ENCODE results near the gene GKN1. TPM values are rescaled to one million over a fixed set of nuclear protein-coding genes. Genes with fewer than 3 reads are reported as not detected.
A peak's percentile ranks its signal among the peaks of the same experiment; 100 is the strongest.

GKN1 gene
- total RNA-seq, 4 donors from 2014 or later = not detected

GRCh38 chr2:69026026-69026425, 51.6 kb downstream of the GKN1 start:
- Histone ChIP-seq H3K27me3 (no peaks in the 10 kb centered on the region), H3K27ac (replicated peaks in 1 of 4) (peak overlapping the region in 2 of 4 donors; percentile 19 to 28), H3K4me3 (no peak overlapping the region), H3K4me1 (peaks cover 3 to 57% (median 43%) of the 10 kb centered on the region in 4 donors), H3K36me3 (no peaks in the 10 kb centered on the region), H3K9me3 (no peaks in the 10 kb centered on the region)
- DNase-seq (ENCODE audit: extremely low spot score) = peak; percentile 87
- no peak for TF ChIP-seq POLR2A (IDR thresholded peaks at IDR 0.05; ENCODE audit: low read depth)
- peak; percentile 48 to 60 (median 57) for TF ChIP-seq CTCF (IDR thresholded peaks at IDR 0.05)
- no peak for TF ChIP-seq EP300 (IDR thresholded peaks at IDR 0.05)
- TF ChIP-seq POLR2AphosphoS5 (IDR thresholded peaks at IDR 0.05) = no peak
- intact Hi-C loops (cut with DNase I) = no loop called here
- 57% methylated on average over 4 of the region's 4 CpGs for WGBS

DNA sequence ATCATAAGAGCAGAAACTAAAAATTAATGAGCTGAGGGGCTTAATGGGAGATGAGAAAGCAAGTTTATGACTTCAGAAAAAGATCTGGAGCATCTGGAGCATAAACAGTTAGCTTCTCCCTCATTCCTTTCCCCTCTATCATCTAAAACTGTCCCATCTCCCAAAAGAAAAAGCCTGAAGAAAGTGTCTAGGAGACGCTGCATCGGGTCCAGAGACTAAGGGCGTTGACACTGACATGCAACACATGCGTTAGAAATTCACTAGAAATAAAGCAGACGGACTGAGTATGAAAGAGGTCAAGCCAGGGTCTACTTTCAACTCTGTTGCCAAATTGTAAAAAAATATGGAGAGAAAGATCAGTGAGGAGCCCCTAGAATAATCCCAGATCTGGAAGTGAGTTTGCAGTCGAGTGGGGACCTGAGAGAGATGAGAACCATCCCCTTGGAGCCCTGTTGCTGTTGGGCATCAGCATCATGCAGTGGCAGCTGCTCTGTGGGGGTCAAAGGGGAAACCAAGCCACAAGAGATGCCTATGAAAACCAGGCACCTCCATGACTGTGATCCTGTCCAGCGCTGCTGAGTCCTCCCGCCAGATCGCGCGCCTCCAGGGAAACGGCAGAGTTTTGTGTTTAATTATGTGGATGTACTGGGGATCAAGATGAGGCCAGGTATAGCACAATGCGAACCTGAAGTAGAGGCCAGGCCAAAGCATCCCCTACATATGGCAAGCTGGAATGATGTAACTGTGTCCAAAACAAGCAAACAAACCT, 52.4 kb downstream of the GKN1 start:
- intact Hi-C loops (cut with DNase I) = no loop called here

More for the DNA sequence above, 52.4 kb downstream of the GKN1 start:
- 58% methylated on average over 13 of the region's 13 CpGs for WGBS
- Histone ChIP-seq H3K36me3 (no peaks in the 10 kb centered on the region), H3K27me3 (no peaks in the 10 kb centered on the region), H3K4me1 (peaks cover 0 to 57% (median 42%) of the 10 kb centered on the region in 4 donors), H3K4me3 (no peak overlapping the region), H3K27ac (replicated peaks in 1 of 4) (peak overlapping the region in 2 of 4 donors; percentile 19 to 28), H3K9me3 (no peaks in the 10 kb centered on the region)
- peak; percentile 26 for DNase-seq (ENCODE audit: extremely low spot score)
- TF ChIP-seq EP300 (IDR thresholded peaks at IDR 0.05) = no peak
- no peak for TF ChIP-seq CTCF (IDR thresholded peaks at IDR 0.05)
- TF ChIP-seq POLR2AphosphoS5 (IDR thresholded peaks at IDR 0.05) = no peak
- no peak for TF ChIP-seq POLR2A (IDR thresholded peaks at IDR 0.05; ENCODE audit: low read depth)

Other genes starting within 250 kb of the GKN1 start
- 1 to 10 TPM; 3.7 to 9.3 (median 5.4) TPM for gene ARHGAP25, start 239.8 kb upstream of the GKN1 start, total RNA-seq
- not detected for gene BMP10, start 103.2 kb upstream of the GKN1 start, total RNA-seq
- not detected for gene GKN2, start 21.7 kb upstream of the GKN1 start, total RNA-seq
- 100 to 1,000 TPM in 1 of 4 donors, 10 to 100 TPM in 3; 74.6 to 115 (median 92.1) TPM for gene ANTXR1, start 38.5 kb downstream of the GKN1 start, total RNA-seq

All from esophagus muscularis mucosa (tissue), 4 donors.